Measurements from ENCODE around the gene RRH. TPM values are rescaled to one million over a fixed set of nuclear protein-coding genes. Genes with fewer than 3 reads are reported as not detected.
"Not testable (repeated sequence)": the region's sequence is repeated elsewhere in the genome, so short reads cannot be mapped to it uniquely, and the experiment has no call there.

The RRH gene
- total RNA-seq, 2 donors from 2014 or later: 0.31 TPM; not detected in 1

DNA sequence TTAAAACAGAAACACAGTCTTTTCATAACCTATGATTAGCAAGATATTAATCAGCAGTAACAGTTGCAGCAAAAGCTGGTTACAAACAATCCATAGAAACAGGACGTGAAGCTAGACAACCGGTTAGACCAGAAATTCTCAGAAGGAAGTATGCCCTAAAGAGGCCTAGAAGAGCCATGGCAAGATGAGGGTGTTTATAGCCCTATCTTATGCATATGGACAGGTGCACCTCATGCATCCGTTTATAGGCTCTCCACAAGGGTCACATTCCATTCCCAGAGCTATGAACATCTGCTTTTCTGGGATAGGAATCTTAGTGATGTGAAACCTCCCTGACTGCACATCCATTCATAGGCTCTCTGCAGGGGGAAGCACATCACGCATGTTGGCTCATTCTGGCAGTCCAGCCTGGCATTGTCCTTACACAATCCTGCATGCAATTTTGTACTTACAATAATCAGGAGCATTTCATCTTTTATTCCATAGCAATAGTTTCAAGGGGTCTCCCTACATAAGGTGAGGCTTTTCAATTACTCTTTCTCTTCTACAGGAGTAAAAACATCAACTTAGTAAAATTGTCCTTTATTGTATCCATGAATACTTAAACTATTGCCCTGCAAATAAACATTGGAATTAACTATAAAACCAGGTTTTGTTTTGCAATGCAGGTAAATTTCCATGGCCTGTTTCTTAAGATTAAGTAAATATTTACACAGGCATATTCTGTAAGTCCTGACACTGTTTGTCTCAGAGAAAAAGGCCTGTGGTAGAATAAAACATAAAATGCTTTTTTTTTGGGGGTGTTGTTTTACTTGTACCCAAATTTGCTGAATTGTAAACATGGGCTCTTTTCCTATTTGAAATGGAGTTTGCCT is 31.9 kb downstream of the RRH start:
- DNase-seq (ENCODE audit: low spot score); H3K27me3 Mint-ChIP-seq; H3K9me3 Mint-ChIP-seq; ATAC-seq; H3K4me1 Mint-ChIP-seq (ENCODE audit: low read depth in 2 of 2); H3K27ac Mint-ChIP-seq; H3K4me3 Mint-ChIP-seq: not testable (repeated sequence)
- H3K36me3 Mint-ChIP-seq: peaks cover 21% of the 10 kb centered on the region

DNA sequence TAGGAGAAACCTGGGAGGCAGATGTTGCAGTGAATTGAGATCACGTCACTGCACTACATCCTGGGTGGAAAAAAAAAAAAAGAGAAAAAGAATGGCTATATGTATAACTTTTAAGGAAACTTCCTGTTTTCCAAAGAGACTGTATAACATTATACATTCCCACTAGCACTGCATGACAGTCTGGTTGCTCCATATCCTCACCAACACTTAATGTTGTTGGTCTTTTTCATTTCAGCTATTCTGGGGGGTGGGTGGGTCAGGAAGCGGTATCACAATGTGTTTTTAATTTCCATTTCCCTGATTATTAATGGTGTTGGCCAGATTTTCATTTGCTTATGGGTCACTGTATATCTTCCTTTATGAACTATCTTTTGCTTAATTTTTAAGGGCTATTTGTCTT is 33.5 kb downstream of the RRH start:
- no peak overlapping the region for H3K27ac Mint-ChIP-seq
- H3K36me3 Mint-ChIP-seq: peaks cover 14% of the 10 kb centered on the region
- H3K9me3 Mint-ChIP-seq: peaks cover 4% of the 10 kb centered on the region
- no peak overlapping the region for H3K4me3 Mint-ChIP-seq
- no peak for DNase-seq (ENCODE audit: low spot score)
- H3K27me3 Mint-ChIP-seq: no peaks in the 10 kb centered on the region
- ATAC-seq: no peak
- no peaks in the 10 kb centered on the region for H3K4me1 Mint-ChIP-seq (ENCODE audit: low read depth in 2 of 2)

DNA sequence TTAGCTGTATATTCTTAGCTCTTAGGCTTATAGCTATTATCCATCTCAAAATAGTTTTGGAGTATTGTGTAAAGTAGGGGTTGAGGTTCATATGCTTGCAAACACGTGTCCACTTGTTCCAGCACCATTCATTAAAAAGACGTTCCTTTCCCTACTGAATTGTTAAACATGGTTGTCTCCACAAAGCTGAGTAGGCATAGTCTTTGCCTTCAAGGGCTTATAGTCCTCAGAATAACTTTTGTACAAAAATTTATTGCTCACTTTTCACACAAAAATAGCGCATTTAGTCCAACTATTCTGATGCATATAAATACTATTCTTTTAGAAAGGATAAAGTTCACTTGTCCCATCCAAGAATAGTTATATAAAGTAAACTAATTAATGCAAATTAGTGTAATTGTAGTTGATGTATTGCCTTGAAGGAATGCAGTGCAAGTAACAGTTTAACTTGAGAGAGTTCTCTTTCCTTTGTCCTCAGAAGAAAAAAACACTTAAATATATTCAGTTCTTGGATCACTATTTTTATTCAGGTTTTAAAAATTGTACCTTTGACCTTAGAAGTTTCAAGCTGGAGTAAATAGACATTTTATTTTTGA is 34.2 kb downstream of the RRH start:
- H3K27ac Mint-ChIP-seq: no peak overlapping the region
- no peak for DNase-seq (ENCODE audit: low spot score)
- no peaks in the 10 kb centered on the region for H3K27me3 Mint-ChIP-seq
- H3K4me3 Mint-ChIP-seq: no peak overlapping the region
- H3K9me3 Mint-ChIP-seq: peaks cover 4% of the 10 kb centered on the region
- peaks cover 11% of the 10 kb centered on the region for H3K36me3 Mint-ChIP-seq
- no peaks in the 10 kb centered on the region for H3K4me1 Mint-ChIP-seq (ENCODE audit: low read depth in 2 of 2)
- ATAC-seq: no peak

DNA sequence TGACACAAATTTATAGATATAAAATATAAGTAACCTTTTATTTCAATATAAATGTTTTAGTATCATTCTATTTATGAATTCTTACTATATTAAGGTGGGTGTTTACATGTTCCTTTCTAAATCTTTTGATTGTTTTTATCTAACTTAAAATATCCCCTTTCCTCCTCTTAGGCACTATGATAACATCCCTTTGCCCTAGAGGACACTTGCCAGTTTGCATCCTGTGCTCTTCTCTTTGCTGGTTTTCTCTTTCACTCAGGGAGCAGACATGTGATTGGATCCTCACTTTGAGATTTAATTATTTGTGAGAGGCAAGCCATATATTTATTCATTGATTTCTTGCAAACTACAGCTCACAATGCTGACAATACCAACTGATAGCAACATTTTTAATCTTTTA is 36.4 kb downstream of the RRH start:
- no peaks in the 10 kb centered on the region for H3K9me3 Mint-ChIP-seq
- DNase-seq (ENCODE audit: low spot score) (no peak), ATAC-seq (no peak)
- H3K27ac Mint-ChIP-seq: no peak overlapping the region
- H3K4me3 Mint-ChIP-seq: no peak overlapping the region
- no peaks in the 10 kb centered on the region for H3K4me1 Mint-ChIP-seq (ENCODE audit: low read depth in 2 of 2)
- H3K27me3 Mint-ChIP-seq: no peaks in the 10 kb centered on the region
- peaks cover 5% of the 10 kb centered on the region for H3K36me3 Mint-ChIP-seq

DNA sequence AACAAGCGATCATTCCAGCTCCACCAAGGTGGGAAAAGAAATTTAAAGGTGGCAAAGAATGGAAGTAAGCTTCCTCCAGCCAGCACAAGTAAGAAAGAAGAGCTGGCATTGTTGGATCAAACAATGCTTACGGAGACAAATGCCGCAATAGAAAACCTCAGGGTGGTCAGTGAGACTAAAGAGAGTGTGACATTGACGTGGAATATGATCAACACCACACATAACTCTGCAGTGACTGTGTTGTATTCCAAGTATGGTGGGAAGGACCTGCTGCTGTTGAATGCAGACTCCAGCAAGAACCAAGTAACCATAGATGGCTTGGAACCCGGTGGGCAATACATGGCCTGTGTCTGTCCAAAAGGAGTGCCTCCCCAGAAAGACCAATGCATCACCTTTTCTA is 42.3 kb downstream of the RRH start:
- Mint-ChIP-seq H3K27ac (no peak overlapping the region), H3K9me3 (no peaks in the 10 kb centered on the region), H3K4me3 (no peak overlapping the region), H3K36me3 (peaks cover 6% of the 10 kb centered on the region), H3K27me3 (no peaks in the 10 kb centered on the region), H3K4me1 (ENCODE audit: low read depth in 2 of 2) (no peaks in the 10 kb centered on the region)
- ATAC-seq (no peak), DNase-seq (ENCODE audit: low spot score) (no peak)

DNA sequence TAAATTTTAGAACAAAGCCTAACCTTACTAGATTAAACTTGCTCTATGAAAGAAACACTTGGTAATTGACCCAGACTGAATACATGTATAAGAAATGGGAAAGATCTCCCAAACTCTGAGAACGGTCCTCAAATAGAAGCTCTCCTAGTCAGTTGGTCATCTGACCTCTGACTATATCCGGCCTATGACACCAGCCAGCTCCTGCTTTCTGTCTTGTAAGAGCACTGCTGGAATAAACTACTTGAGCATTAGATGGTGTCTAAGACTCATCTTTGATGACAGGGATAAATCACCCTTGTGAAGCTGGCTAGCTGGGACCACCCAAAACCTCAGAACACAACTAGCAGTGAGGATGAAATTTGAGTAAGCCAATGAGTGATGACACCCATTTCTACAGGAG is 44.3 kb downstream of the RRH start:
- no peak for DNase-seq (ENCODE audit: low spot score)
- Mint-ChIP-seq H3K4me3 (no peak overlapping the region), H3K27me3 (peaks cover 0 to 5% of the 10 kb centered on the region in 2 donors), H3K27ac (no peak overlapping the region), H3K9me3 (no peaks in the 10 kb centered on the region), H3K4me1 (ENCODE audit: low read depth in 2 of 2) (peaks cover 0 to 2% of the 10 kb centered on the region in 2 donors), H3K36me3 (peaks cover 6% of the 10 kb centered on the region)
- ATAC-seq: no peak

DNA sequence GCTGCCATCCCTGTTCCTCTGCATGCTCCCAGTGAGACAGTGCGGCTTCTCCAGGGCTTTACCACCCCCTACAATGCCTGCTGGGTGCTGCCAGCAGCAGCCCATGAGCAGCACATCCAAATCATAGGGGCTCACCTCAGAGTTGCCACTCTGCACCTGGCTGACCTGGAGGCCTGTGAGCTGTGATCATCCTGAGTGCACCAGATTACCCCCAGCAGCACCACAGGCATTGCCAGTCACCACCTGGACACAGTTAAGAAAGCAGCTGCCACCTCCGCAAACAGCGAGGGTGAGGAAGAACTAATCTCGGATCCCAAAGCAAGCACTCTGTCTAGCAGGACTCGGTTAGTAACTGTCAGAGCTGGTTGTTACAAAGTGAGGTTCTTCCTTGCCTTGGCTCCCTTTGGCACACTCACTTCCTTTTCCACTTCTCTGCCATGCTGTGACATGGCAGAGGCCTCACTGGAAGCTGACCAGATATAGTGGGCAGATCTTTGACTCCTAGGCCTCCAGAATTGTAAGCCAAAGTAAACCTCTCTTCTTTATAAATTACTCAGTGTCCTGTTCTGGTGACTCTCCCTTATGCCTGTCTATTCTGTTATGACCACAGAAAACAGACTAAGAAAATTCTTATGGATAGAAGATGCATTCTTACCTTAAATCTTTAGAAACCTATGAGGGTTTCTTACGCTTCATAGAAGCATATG is 45.3 kb downstream of the RRH start:
- no peak for DNase-seq (ENCODE audit: low spot score)
- H3K4me1 Mint-ChIP-seq (ENCODE audit: low read depth in 2 of 2): peaks cover 0 to 2% of the 10 kb centered on the region in 2 donors
- H3K9me3 Mint-ChIP-seq: no peaks in the 10 kb centered on the region
- peaks cover 5% of the 10 kb centered on the region in 2 donors for H3K27me3 Mint-ChIP-seq
- H3K27ac Mint-ChIP-seq: no peak overlapping the region
- H3K4me3 Mint-ChIP-seq: no peak overlapping the region
- no peak for ATAC-seq
- peaks cover 6% of the 10 kb centered on the region for H3K36me3 Mint-ChIP-seq

DNA sequence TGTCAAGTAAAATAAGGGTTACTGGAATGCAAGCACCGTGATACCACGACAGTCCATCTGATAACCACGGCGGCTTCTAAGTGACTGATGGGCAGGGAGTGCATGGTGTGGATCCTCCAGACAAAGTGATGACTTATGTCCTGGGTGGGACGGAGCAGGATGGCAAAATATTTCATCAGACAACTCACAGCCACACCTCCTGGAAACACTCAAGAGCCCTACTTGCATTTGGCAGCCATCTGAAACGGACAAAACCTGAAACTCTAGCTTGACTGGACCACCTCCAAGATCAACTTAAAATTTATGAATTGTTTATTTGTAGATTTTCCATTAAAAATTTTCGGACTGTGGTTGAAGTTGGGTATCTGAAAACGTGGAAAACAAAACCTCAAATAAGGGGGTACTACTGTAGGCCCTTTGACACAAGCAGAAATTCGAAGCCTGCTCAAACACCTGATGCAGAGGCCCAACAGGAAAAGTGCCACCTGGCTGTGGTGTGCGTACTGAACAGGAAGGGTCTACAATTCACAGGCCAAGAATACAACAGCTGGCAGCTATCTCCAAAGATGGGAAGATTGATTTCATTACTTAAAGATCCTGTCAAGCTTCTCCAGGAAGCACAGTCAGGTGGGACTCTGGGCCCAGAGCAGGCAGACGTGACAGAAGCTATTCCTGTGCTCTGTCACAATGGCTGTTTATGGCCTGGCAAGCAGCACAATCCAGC is 46.2 kb downstream of the RRH start:
- no peak for ATAC-seq
- Mint-ChIP-seq H3K36me3 (peaks cover 6% of the 10 kb centered on the region), H3K9me3 (no peaks in the 10 kb centered on the region), H3K27ac (no peak overlapping the region), H3K27me3 (peaks cover 5 to 6% of the 10 kb centered on the region in 2 donors), H3K4me3 (no peak overlapping the region), H3K4me1 (ENCODE audit: low read depth in 2 of 2) (peaks cover 0 to 2% of the 10 kb centered on the region in 2 donors)
- DNase-seq (ENCODE audit: low spot score): no peak

DNA sequence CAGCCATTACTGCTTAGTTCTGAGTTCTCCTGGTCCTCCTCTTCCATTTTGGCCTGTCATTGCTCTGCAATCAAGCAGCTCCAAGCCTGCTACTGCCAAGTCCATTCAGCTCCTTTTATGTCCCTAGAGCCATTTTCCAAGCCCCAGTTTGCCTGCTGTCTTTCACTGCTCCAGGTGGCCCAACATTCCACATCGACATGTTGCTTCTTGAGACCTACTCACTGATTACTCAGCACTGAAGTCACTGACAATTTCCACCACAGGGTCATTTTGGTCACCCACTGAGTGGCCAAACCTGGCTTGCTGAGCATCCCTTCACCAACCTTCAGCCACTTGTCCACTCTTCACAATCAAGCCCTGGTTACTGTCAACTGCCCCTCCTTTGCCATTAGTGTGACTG is 47.3 kb downstream of the RRH start:
- Mint-ChIP-seq H3K36me3 (no peaks in the 10 kb centered on the region), H3K27me3 (peaks cover 5 to 6% of the 10 kb centered on the region in 2 donors)
- ATAC-seq: no peak

DNA sequence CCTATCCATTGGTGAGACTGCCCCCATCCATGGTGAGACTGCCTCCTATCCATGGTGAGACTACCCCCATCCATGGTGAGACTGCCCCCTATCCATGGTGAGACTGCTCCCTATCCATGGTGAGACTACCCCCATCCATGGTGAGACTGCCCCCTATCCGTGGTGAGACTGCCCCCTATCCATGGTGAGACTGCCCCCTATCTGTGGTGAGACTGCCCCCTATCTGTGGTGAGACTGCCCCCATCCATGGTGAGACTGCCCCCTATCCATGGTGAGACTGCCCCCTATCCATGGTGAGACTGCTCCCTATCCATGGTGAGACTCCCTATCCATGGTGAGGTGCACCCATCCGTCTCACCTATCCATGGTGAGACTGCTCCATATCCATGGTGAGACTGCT is 47.8 kb downstream of the RRH start:
- not testable (repeated sequence) for H3K27ac Mint-ChIP-seq

More for the DNA sequence above, 47.3 kb downstream of the RRH start:
- Mint-ChIP-seq H3K9me3 (no peaks in the 10 kb centered on the region), H3K4me3 (no peak overlapping the region), H3K27ac (no peak overlapping the region), H3K4me1 (ENCODE audit: low read depth in 2 of 2) (peaks cover 0 to 2% of the 10 kb centered on the region in 2 donors)
- no peak for DNase-seq (ENCODE audit: low spot score)

DNA sequence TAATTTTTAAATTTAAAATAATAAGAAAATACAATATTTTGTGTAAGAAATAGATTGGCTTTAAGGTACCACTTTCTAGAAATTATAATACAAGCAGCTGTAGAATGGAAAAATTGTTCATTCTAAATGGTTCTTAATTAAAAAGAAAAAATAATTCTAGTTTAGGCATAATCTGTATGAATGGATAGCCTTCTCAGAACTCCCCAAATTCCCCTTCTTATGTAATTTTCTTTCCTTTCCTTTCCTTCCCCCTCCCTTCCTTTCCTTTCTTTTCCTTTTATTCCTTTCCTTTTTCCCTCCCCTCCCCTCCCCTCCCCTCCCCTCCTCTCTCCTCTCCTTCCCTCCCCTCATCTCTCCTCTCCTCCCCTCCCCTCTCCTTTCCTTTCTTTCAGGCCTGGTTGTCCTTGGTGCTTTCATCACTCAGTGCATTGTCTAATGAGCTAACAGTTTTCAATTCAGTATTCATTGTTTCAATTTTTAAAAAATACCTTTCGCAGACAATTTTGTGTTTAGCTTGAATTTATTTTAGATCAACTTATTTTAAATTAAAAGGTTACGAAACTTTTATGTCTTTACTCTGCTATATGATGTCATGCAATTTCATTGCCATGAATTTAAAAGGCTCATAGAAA is 49.0 kb downstream of the RRH start:
- ATAC-seq: no peak
- no peak overlapping the region for H3K27ac Mint-ChIP-seq
- no peak overlapping the region for H3K4me3 Mint-ChIP-seq
- peaks cover 0 to 2% of the 10 kb centered on the region in 2 donors for H3K4me1 Mint-ChIP-seq (ENCODE audit: low read depth in 2 of 2)
- peaks cover 5 to 14% of the 10 kb centered on the region in 2 donors for H3K27me3 Mint-ChIP-seq
- H3K9me3 Mint-ChIP-seq: no peaks in the 10 kb centered on the region
- DNase-seq (ENCODE audit: low spot score): no peak
- no peaks in the 10 kb centered on the region for H3K36me3 Mint-ChIP-seq

More for the DNA sequence above, 47.8 kb downstream of the RRH start:
- H3K27me3 Mint-ChIP-seq; H3K4me1 Mint-ChIP-seq (ENCODE audit: low read depth in 2 of 2); H3K9me3 Mint-ChIP-seq; ATAC-seq; H3K4me3 Mint-ChIP-seq; DNase-seq (ENCODE audit: low spot score); H3K36me3 Mint-ChIP-seq: not testable (repeated sequence)

DNA sequence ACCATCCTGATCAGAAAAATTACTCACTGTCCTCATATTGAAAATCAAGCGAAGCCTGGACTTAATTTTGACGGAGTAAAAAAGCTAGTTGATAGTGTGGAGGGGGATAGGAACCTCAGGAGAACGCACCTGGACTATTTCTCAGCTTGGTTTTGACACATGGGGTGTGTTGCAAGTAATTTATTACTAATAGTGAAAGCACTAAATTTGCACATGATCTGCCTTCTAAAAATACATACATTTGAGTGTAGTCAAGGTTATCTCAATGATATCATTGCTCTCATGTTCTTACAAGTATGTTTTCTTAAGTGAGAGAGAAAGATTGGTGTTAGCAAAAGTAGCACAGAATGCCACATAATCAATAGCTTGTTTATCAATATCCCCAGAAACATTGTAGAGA is 49.6 kb downstream of the RRH start:
- peaks cover 0 to 2% of the 10 kb centered on the region in 2 donors for H3K4me1 Mint-ChIP-seq (ENCODE audit: low read depth in 2 of 2)
- no peaks in the 10 kb centered on the region for H3K36me3 Mint-ChIP-seq
- no peak for DNase-seq (ENCODE audit: low spot score)
- no peaks in the 10 kb centered on the region for H3K9me3 Mint-ChIP-seq
- ATAC-seq: no peak
- no peak overlapping the region for H3K27ac Mint-ChIP-seq
- peaks cover 9 to 14% of the 10 kb centered on the region in 2 donors for H3K27me3 Mint-ChIP-seq
- H3K4me3 Mint-ChIP-seq: no peak overlapping the region

DNA sequence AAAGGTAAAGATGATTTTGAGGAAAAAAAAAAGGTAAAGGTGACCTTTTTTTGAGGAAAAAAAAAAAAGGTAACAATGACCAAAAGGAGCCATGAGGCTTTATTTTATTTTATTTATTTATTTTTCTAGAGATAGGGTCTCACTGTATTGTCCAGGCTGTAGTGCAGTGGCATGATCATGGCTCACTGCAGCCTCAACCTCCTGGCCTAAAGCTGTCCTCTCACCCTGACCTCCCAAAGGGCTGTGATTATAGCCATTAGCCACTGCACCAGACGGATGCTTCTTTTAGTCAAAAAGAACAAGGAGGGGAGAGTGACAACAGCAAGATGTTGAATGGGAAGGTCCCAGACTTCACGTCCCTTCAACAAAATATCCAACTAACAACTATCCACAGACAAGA is 50.6 kb downstream of the RRH start:
- Mint-ChIP-seq H3K9me3 (no peaks in the 10 kb centered on the region), H3K4me1 (ENCODE audit: low read depth in 2 of 2) (peaks cover 0 to 2% of the 10 kb centered on the region in 2 donors), H3K36me3 (no peaks in the 10 kb centered on the region), H3K27ac (no peak overlapping the region), H3K4me3 (no peak overlapping the region), H3K27me3 (peaks cover 11 to 20% of the 10 kb centered on the region in 2 donors)
- ATAC-seq: no peak
- DNase-seq (ENCODE audit: low spot score): no peak

All from natural killer cell treated with Interleukin-12 subunit alpha and Interleukin-12 subunit beta and Interleukin-15 and Interleukin-18, amount 100 ng/mL, for 72 hours (primary cell).